ENCODE data around the gene TMEM218.
"Not testable (repeated sequence)": the region's sequence is repeated elsewhere in the genome, so short reads cannot be mapped to it uniquely, and the experiment has no call there.

TMEM218 gene

GRCh38 chr11:125111001-125111342 is 454 bp downstream of the TMEM218 start:
- no peaks in the 10 kb centered on the region for H3K27me3 Mint-ChIP-seq
- DNase-seq = no peak
- peaks cover 25% of the 10 kb centered on the region for H3K4me1 Mint-ChIP-seq (ENCODE audit: low read depth)
- H3K27ac Mint-ChIP-seq = peak overlapping the region; percentile 95
- peaks cover 8% of the 10 kb centered on the region for H3K9me3 Mint-ChIP-seq
- H3K4me3 Mint-ChIP-seq = peak overlapping the region; percentile 88
- peaks cover 28% of the 10 kb centered on the region for H3K36me3 Mint-ChIP-seq (ENCODE audit: low read depth)

DNA sequence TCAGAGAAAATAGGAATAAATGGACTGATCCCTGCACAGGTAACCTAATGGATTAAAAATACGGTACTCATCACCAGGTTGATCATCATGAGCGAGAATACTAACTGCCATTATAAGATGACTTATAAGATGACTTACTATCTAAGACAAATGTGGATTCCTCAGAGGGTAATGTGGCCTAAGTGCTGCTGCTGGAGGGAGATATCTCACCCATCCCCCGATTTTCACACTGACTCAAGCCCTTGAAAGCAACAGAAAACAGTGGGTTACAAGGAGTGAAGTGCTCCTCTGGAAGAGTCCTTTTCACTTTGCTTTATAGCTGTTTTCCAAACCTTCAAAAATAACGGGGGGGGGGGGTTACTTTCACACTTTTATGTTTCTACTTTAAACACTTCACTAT is 920 bp downstream of the TMEM218 start:
- H3K4me1 Mint-ChIP-seq (ENCODE audit: low read depth) = peaks cover 27% of the 10 kb centered on the region
- DNase-seq = no peak
- H3K9me3 Mint-ChIP-seq = peaks cover 8% of the 10 kb centered on the region
- peak overlapping the region; percentile 88 for H3K4me3 Mint-ChIP-seq
- peaks cover 28% of the 10 kb centered on the region for H3K36me3 Mint-ChIP-seq (ENCODE audit: low read depth)
- peak overlapping the region; percentile 58 for H3K27ac Mint-ChIP-seq
- no peaks in the 10 kb centered on the region for H3K27me3 Mint-ChIP-seq

DNA sequence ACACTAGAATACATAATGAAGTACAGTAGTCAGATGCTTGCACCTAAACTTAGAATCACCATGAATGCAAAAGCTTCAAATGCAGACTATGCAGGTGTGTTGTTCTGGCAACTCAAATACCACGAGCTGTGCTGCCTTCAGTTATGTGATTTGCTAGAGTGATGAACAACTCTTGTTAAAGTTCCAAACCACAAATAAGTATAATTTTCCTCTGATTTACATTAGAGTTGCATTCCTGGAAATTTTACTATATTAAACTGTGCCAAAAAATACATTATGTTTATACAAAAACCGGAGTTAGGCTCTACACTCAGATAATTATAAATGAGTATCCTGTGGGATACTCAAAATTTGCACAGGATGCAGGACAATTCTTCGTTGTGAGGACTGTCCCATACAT is 3.0 kb downstream of the TMEM218 start:
- H3K4me3 Mint-ChIP-seq = no peak overlapping the region
- H3K4me1 Mint-ChIP-seq (ENCODE audit: low read depth) = peaks cover 30% of the 10 kb centered on the region
- peaks cover 8% of the 10 kb centered on the region for H3K9me3 Mint-ChIP-seq
- H3K27ac Mint-ChIP-seq = no peak overlapping the region
- no peaks in the 10 kb centered on the region for H3K27me3 Mint-ChIP-seq
- peaks cover 29% of the 10 kb centered on the region for H3K36me3 Mint-ChIP-seq (ENCODE audit: low read depth)
- no peak for DNase-seq

DNA sequence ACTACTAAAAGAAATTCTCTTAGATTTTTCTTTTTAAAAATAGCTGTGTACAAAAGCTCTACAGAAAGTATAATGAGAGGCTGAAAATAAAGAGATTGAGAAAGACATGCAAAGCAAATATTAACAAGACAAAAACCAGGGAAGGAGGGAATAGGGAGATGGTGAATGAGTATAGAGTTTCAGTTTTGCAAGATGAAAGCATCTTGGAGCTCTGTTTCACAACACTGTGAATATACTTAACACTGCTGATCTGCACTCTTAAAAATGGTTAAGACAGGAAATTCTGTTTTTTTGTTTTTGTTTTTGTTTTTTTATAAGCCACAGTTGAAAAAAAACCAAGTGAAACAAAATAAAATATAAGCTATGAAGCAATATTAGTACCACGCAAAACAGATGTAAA is 5.5 kb downstream of the TMEM218 start:
- H3K36me3 Mint-ChIP-seq (ENCODE audit: low read depth) = peaks cover 45% of the 10 kb centered on the region
- DNase-seq = no peak
- H3K4me3 Mint-ChIP-seq = no peak overlapping the region
- H3K27me3 Mint-ChIP-seq = no peaks in the 10 kb centered on the region
- H3K9me3 Mint-ChIP-seq = no peaks in the 10 kb centered on the region
- no peak overlapping the region for H3K27ac Mint-ChIP-seq
- H3K4me1 Mint-ChIP-seq (ENCODE audit: low read depth) = peaks cover 19% of the 10 kb centered on the region

GRCh38 chr11:125102510-125102909 is 8.9 kb downstream of the TMEM218 start:
- H3K4me3 Mint-ChIP-seq = no peak overlapping the region
- H3K4me1 Mint-ChIP-seq (ENCODE audit: low read depth) = peaks cover 8% of the 10 kb centered on the region
- no peak for DNase-seq
- no peaks in the 10 kb centered on the region for H3K27me3 Mint-ChIP-seq
- H3K9me3 Mint-ChIP-seq = no peaks in the 10 kb centered on the region
- H3K27ac Mint-ChIP-seq = no peak overlapping the region
- H3K36me3 Mint-ChIP-seq (ENCODE audit: low read depth) = peaks cover 66% of the 10 kb centered on the region

DNA sequence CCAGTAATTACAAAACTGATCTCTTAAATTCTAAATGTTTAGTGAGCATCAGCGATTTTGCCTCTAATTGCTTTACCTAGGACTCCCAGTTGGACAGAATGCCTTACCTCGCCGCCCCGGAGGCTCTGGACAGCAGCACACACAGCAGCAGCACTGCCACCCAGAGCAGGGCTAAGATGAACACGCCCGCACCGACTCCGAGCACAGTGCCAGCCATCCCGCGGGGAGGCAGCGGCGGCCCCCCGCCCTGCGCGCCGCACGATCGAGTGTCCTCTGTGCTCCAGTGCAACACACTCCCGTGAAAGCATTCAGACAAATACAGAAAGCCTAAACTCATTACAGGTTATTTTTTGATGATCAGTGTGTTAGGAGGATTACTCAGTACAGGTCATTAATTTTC is 9.4 kb downstream of the TMEM218 start:
- Mint-ChIP-seq H3K4me1 (ENCODE audit: low read depth) (peaks cover 8% of the 10 kb centered on the region), H3K36me3 (ENCODE audit: low read depth) (peaks cover 69% of the 10 kb centered on the region), H3K27me3 (no peaks in the 10 kb centered on the region), H3K9me3 (no peaks in the 10 kb centered on the region), H3K27ac (no peak overlapping the region), H3K4me3 (no peak overlapping the region)
- no peak for DNase-seq

- Mint-ChIP-seq H3K9me3 (no peaks in the 10 kb centered on the region), H3K27me3 (no peaks in the 10 kb centered on the region), H3K36me3 (ENCODE audit: low read depth) (peaks cover 69% of the 10 kb centered on the region), H3K4me1 (ENCODE audit: low read depth) (peaks cover 8% of the 10 kb centered on the region), H3K4me3 (no peak overlapping the region), H3K27ac (no peak overlapping the region)
- no peak for DNase-seq
Measured at GRCh38 chr11:125101596-125101995, 9.8 kb downstream of the TMEM218 start.

DNA sequence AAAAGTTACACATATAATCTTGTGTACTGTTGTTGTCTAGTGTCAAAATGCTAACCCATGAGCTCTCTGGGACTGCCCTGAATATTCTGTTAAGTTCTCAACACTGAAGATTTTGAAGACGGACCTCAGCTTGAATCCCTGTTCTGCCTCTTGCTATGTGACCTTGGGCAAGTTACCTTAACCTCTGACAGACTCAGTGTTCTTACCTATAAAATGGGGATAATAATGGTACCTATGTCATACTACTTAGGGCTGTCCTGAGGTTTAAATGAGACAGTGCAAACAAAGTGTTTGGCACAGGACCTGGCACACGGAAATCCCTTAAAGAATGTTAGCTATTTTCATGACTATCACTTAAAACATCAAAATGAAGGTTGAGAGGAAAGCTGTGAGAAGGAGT is 11.3 kb downstream of the TMEM218 start:
- H3K27me3 Mint-ChIP-seq = no peaks in the 10 kb centered on the region
- no peaks in the 10 kb centered on the region for H3K9me3 Mint-ChIP-seq
- H3K27ac Mint-ChIP-seq = no peak overlapping the region
- peaks cover 77% of the 10 kb centered on the region for H3K36me3 Mint-ChIP-seq (ENCODE audit: low read depth)
- no peak for DNase-seq
- no peak overlapping the region for H3K4me3 Mint-ChIP-seq
- H3K4me1 Mint-ChIP-seq (ENCODE audit: low read depth) = peaks cover 1% of the 10 kb centered on the region

DNA sequence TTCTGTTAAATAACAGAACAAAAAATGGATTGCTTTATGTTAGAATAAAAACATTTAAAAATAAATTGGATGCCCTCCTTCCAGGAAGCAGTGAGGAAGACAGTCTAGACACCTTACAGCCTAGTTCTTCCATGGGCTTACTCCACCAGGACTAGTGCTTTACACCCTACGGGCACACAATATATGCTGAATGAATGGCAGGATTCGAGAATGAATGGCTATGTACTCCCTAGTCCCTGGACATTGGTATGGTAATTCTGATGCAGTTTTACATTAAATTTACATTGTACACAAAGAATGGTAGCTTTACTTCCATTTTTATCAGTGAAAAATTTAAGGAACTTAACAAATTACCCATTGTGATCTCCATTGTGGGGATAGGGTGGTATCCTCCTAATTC is 16.7 kb downstream of the TMEM218 start:
- no peaks in the 10 kb centered on the region for H3K4me1 Mint-ChIP-seq (ENCODE audit: low read depth)
- no peak for DNase-seq
- H3K36me3 Mint-ChIP-seq (ENCODE audit: low read depth) = peaks cover 62% of the 10 kb centered on the region
- H3K27me3 Mint-ChIP-seq = no peaks in the 10 kb centered on the region
- no peaks in the 10 kb centered on the region for H3K9me3 Mint-ChIP-seq
- H3K27ac Mint-ChIP-seq = no peak overlapping the region
- no peak overlapping the region for H3K4me3 Mint-ChIP-seq

GRCh38 chr11:125093502-125093901 is 17.9 kb downstream of the TMEM218 start:
- Mint-ChIP-seq H3K9me3 (no peaks in the 10 kb centered on the region), H3K4me1 (ENCODE audit: low read depth) (no peaks in the 10 kb centered on the region), H3K4me3 (no peak overlapping the region), H3K27ac (no peak overlapping the region), H3K36me3 (ENCODE audit: low read depth) (peaks cover 50% of the 10 kb centered on the region), H3K27me3 (no peaks in the 10 kb centered on the region)
- DNase-seq = no peak

- Mint-ChIP-seq H3K9me3 (no peaks in the 10 kb centered on the region), H3K36me3 (ENCODE audit: low read depth) (peaks cover 41% of the 10 kb centered on the region), H3K4me1 (ENCODE audit: low read depth) (no peaks in the 10 kb centered on the region), H3K4me3 (no peak overlapping the region), H3K27ac (no peak overlapping the region), H3K27me3 (no peaks in the 10 kb centered on the region)
- DNase-seq = no peak
Measured at GRCh38 chr11:125092669-125093068, 18.8 kb downstream of the TMEM218 start.

- DNase-seq = no peak
- peaks cover 36% of the 10 kb centered on the region for H3K36me3 Mint-ChIP-seq (ENCODE audit: low read depth)
- no peaks in the 10 kb centered on the region for H3K4me1 Mint-ChIP-seq (ENCODE audit: low read depth)
- H3K9me3 Mint-ChIP-seq = no peaks in the 10 kb centered on the region
- H3K27me3 Mint-ChIP-seq = no peaks in the 10 kb centered on the region
- H3K27ac Mint-ChIP-seq = no peak overlapping the region
- no peak overlapping the region for H3K4me3 Mint-ChIP-seq
Measured at GRCh38 chr11:125091877-125092664, 19.4 kb downstream of the TMEM218 start.

DNA sequence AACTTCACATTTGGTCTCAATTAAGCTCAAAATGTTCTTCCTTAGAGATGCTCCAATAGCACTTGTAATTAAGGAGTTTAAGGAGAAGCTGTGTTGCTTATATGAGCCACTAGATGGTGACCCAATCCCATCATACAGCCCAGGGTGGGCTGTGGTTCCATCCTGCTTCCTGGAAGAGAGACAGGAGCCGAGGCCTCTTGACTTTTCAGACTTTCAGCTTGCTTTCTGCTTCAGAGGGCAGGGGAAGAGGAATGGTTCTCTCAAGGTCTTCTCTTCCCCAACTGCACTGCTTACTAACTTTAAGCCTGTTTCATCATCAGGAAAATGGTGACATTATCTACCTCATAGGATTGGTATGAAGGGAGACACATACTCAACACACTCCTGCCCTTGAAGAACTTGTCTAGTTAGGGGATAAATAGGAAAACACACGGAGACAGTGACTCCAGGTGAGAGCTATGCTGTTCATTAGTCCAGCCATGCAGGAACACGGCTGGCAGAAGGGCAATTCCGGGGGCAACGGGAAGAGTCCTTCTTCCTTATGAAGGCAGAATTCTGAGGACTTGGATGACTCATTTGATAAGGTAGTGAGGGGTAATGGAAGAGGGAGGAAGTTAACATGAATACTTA is 20.1 kb downstream of the TMEM218 start:
- H3K27ac Mint-ChIP-seq = no peak overlapping the region

GRCh38 chr11:125090816-125091215 is 20.6 kb downstream of the TMEM218 start:
- Mint-ChIP-seq H3K36me3 (ENCODE audit: low read depth) (peaks cover 23% of the 10 kb centered on the region), H3K27ac (no peak overlapping the region), H3K4me1 (ENCODE audit: low read depth) (no peaks in the 10 kb centered on the region), H3K27me3 (no peaks in the 10 kb centered on the region), H3K4me3 (no peak overlapping the region), H3K9me3 (no peaks in the 10 kb centered on the region)
- DNase-seq = no peak

More for the DNA sequence above, 20.1 kb downstream of the TMEM218 start:
- Mint-ChIP-seq H3K27me3 (no peaks in the 10 kb centered on the region), H3K9me3 (no peaks in the 10 kb centered on the region), H3K4me1 (ENCODE audit: low read depth) (no peaks in the 10 kb centered on the region), H3K4me3 (no peak overlapping the region), H3K36me3 (ENCODE audit: low read depth) (peaks cover 29% of the 10 kb centered on the region)
- no peak for DNase-seq

GRCh38 chr11:125090151-125090550 is 21.3 kb downstream of the TMEM218 start:
- peaks cover 19% of the 10 kb centered on the region for H3K36me3 Mint-ChIP-seq (ENCODE audit: low read depth)
- not testable (repeated sequence) for DNase-seq; H3K4me1 Mint-ChIP-seq (ENCODE audit: low read depth); H3K27me3 Mint-ChIP-seq; H3K27ac Mint-ChIP-seq; H3K4me3 Mint-ChIP-seq; H3K9me3 Mint-ChIP-seq
